BJ (cell line): ENCODE results near the gene RNF213. TPM values are rescaled to one million over a fixed set of nuclear protein-coding genes. Genes with fewer than 3 reads are reported as not detected.
A peak's percentile ranks its signal among the peaks of the same experiment; 100 is the strongest.

Experiments
- CTCF ChIA-PET: fragments of 350-600 bp; formaldehyde crosslinking; extraction: SDS; loops from one replicate; lab custom pipeline; 2021; ENCODE audit warnings: antibody characterized with exemption, inconsistent platforms; lab: Yijun Ruan, JAX
- POLR2A ChIA-PET: fragments of 300-600 bp; sonication (Branson Sonifier 250); formaldehyde crosslinking; extraction: SDS; loops from one replicate; lab custom pipeline; 2021; ENCODE audit warnings: antibody characterized with exemption; lab: Charles Lee
- DNase-seq: peaks from one replicate; pipeline ENCODE4 v3.0.0-alpha.2; 2011; ENCODE audit warnings: low read depth
- H3K27me3 ChIP-seq: 2 replicates; pipeline ENCODE4 v1.6.0; 2011; ENCODE audit warnings: low read length; ENCODE audit not compliant: control insufficient read depth, insufficient read depth
- H3K36me3 ChIP-seq: 2 replicates; pipeline ENCODE4 v1.5.1; 2011; ENCODE audit warnings: low read length; ENCODE audit not compliant: control insufficient read depth, insufficient read depth
- H3K4me3 ChIP-seq: 2 replicates; pipeline ENCODE4 v1.5.1; 2011; ENCODE audit warnings: low read depth, mild to moderate bottlenecking, control low read depth, low read length
- CTCF ChIP-seq: IDR thresholded peaks from 2 replicates; pipeline ENCODE4 v1.5.1; 2011; ENCODE audit warnings: low read depth, mild to moderate bottlenecking, control low read depth, inconsistent platforms, low read length, moderate library complexity; ENCODE audit not compliant: insufficient read depth
- polyA plus RNA-seq: library from polyadenylated mRNA; depleted of rRNA; stranded (reverse); fragments of >200 nt; gene quantifications from 2 replicates; pipeline ENCODE4 v1.2.3, GENCODE V29; 2011

RNF213 gene
- polyA plus RNA-seq, 1 experiment: 53.1 TPM

DNA sequence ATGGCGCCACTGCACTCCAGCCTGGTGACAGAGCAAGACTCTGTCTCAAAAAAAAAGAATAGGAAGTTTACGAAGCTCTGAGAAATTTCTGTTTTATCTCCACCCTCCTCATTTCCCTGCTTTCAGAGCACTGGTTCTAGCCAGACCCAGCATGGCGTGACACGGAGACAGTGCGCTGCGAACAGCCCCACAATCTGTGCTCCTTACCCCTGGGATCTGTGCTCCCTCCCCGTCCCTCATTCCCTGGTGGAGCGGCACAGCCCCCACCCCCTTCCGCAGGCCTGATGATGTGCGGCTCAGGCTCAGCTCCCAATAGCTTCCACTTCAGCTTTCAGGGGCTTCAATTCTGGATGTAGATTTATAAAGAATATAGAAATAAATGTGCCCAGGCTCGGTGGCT lies 98.2 kb downstream of the RNF213 start:
- no peak overlapping the region for H3K4me3 ChIP-seq
- CTCF ChIA-PET: no interaction called here
- H3K36me3 ChIP-seq: peaks cover 44% of the 10 kb centered on the region
- H3K27me3 ChIP-seq: no peaks in the 10 kb centered on the region
- no peak for DNase-seq
- POLR2A ChIA-PET: no interaction called here
- TF ChIP-seq CTCF: no peak

DNA sequence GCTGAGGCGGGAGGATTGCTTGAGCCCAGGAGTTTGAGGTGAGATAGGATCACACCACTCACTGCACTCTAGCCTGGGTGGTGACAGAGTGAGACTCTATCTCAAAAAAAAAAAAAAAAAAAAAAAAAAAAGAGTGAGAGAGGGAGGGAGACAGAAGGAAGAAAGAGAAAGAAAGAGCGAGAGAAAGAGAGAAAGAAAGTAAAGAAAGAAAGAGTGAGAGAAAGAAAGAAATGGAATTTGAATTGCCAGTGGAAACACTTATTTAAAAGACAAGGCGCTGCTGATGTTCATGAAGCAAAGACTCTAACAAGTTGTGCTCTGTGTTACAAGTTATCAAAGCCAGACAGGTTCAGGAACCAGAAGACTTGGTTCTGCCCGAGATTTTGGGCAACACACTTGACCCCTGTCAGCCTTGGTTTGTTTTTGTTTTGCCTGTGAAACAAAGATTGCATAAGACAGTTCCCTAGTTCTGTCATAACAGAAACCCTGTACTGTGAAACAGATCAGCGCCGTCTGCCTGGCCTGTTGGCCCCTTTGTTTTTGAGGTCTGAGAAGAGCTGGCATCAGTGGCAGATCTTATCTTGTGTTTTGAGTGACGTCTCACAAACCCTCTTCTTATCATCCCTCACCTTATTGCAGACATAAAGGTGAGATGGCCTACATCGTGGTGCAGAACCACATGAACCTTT lies 98.9 kb downstream of the RNF213 start:
- Histone ChIP-seq H3K4me3 (no peak overlapping the region), H3K27me3 (no peaks in the 10 kb centered on the region), H3K36me3 (peaks cover 44% of the 10 kb centered on the region)
- ChIA-PET POLR2A (no interaction called here), CTCF (no interaction called here)
- no peak for DNase-seq
- TF ChIP-seq CTCF: no peak

GRCh38 chr17:80360396-80360795 lies 99.7 kb downstream of the RNF213 start:
- Histone ChIP-seq H3K36me3 (peaks cover 49% of the 10 kb centered on the region), H3K27me3 (no peaks in the 10 kb centered on the region), H3K4me3 (no peak overlapping the region)
- no peak for DNase-seq
- POLR2A ChIA-PET: no interaction called here
- CTCF ChIA-PET: no interaction called here
- TF ChIP-seq CTCF: no peak

- DNase-seq: no peak
- POLR2A ChIA-PET: interaction anchor here (0.5 kb wide), 1 partner anchor 30 kb away, joined by 19 read pairs; no protein-coding TSS in a partner anchor
These were observed 101.0 kb downstream of the RNF213 start for GRCh38 chr17:80361495-80362220.

More at GRCh38 chr17:80361495-80362220, 101.0 kb downstream of the RNF213 start:
- Histone ChIP-seq H3K36me3 (peaks cover 49% of the 10 kb centered on the region), H3K27me3 (no peaks in the 10 kb centered on the region), H3K4me3 (no peak overlapping the region)
- TF ChIP-seq CTCF: peak; percentile 42
- CTCF ChIA-PET: interaction anchor here (0.6 to 2.6 kb wide), 9 partner anchors 8 to 279 kb away, joined by 3 to 10 read pairs (median 4); no protein-coding TSS in a partner anchor
